Stimulated activated CD4-positive, alpha-beta T cell treated with anti-CD3 and anti-CD28 coated beads, Interleukin-12 subunit alpha, Interleukin-12 subunit beta, amount 100 ng/mL, for 24 hours (primary cell): Measurements from ENCODE around the gene SLC12A3.

Experiments used
- DNase-seq, 2 experiments: peaks; one replicate each; pipeline ENCODE4 v3.0.0-alpha.2; 2020; ENCODE audit warnings: low read depth in 2 of 2

SLC12A3 gene

DNA sequence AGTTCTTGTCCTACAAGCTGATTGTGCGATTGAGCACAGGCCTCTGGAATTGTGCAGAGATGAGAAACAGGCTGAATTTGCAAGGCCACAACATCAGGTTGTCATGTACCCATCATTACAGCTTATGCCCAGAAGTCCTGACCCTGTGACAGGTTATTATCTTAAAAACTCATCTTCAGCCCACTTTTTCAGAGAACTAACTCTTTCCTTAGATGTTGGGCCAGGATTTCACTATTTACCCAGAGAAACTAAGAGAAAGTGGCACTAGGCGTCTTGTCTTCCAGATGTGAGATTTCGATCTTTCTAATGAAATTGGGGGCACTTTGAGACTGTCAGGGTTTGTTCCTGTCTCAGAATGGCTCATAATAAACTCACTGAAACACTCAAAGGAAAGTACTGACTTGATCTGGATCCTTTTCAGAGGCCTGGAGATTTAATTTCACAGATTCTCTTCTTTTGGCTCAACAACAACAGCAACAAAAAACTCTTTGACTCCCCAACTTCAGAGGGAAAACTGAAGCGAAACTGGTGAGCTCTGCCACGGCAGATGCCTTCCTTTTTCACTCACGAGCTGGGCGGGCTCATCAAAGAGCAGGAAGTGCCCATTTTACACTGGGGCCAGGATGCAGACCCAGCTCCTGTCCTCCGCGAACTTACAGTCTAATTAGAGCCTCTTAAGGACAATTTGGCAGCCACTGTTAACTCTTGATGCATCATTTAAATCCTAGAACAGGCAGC lies 17.7 kb upstream of the SLC12A3 start:
- no peak for DNase-seq

DNA sequence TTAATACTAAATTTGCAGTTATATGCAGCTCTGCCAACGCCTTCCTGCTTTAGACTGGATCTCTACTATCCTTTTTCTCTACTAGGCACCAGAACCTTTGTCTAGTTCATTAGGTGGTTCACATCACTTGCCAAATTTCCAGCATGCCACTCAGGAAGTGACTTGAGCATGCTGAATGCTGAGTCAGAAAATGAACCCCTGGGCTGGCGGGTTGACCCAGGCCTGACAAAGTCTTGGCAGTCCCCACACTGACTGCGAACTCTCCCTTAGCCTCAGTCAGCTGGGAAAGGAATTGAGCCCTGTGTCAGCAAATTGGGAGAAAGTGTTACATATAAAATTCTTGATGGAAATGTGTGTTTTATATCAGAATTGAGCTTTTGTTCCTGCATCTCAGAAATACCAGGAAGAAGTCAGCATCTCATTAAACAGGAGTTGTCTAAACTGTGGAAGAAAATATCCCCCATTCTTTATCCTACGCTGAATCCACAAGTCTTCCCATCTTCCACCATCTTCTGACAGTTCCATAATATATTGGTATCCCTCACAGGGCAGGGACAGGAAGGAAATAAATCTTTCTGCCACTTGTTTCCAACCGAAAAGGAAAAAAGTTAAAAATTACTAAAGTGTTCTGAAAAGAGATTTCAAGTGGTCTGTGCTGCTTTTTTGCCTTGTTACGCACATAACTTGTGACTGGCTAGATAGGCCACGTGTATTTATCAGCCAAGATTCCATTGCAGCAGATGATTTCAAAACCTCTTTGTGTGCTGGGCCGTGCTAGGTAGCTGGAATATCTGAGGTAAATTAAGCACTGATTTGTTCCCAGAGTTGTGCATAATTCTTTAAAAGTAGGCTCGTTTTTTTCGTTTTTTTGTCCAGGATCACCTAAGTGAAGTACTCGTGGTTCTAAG lies 16.7 kb upstream of the SLC12A3 start:
- no peak for DNase-seq

DNA sequence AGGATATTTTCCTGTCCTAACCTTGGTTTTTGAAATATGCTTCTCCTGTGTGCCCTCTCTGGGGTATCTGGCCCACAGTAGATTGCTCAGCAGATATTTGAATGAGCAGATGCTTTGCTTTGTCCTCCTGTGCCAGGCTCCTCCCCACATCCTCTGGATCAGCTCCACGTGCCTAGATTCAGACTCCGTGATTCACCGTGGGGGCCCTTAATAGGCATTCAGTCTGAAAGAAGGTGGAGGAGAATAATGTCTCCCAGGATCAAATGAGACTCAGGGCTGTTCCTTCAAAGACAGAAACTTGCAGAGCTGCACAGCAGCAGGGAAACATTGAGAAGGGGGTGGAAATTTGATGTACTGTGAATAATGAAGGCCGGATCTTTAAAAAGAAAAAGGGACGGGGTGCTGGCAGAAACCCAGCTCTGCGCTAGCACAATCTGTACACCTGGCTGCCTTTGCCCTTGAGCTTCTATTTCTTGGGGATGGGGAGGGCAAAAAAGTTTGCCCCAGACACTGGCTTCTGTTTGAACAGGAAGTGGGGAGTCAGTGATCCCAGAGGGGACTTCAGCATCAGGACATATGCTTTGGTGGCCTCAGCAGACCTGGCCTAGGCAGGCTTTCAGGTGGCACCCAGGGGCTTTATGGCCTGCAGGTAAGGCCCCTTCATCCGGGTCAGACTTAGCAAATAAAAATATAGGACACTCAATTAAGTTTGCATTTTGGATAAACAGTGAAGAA lies 15.9 kb upstream of the SLC12A3 start:
- DNase-seq, result no peak

DNA sequence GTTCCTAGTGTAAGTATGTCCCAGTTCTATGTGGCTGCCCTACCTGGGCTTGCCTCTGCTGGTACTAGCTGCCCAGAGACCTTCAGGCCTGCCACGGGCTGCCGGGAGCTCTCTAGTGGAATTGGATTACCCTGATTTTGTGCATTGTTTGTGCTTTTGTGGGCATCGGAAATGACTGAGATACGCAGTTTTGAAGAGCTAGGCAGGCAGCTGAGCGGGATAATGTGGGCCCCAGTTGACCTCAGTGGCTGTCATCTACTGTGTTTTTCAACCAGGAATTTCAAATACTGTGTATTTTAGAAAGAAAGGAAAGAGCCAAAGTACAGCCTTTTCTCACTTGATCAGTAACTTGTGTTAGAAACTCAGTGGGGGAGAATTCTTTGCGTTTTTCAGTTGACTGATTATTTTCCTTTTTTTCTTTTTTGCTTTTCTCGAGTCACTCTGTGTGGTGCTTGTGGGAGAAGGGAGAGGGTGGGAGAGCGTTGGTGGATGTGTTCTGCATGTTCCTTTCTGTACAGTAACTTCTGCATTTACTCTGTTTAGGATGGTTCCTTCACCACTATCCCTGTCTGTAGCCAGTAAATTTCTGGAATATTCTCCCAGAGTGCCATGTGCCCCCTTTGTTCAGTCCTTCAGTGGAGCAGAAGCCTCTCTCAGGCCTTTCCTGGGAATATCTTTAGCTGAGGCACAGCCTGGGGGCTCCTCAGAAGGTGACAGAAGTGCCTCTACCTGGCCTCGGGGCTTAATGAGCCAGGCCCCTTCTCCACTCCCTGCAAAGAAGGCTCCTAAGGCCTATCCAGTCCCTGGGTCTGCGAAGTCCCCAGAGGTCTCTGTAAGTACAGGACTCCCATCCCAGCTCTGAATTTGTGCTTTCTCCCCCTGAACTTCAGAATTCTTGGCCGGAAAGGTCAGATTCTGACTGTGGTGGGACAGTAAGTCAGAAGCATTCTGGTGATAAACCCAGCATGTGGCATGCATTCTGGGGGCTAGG lies 15.0 kb upstream of the SLC12A3 start:
- DNase-seq, result no peak

DNA sequence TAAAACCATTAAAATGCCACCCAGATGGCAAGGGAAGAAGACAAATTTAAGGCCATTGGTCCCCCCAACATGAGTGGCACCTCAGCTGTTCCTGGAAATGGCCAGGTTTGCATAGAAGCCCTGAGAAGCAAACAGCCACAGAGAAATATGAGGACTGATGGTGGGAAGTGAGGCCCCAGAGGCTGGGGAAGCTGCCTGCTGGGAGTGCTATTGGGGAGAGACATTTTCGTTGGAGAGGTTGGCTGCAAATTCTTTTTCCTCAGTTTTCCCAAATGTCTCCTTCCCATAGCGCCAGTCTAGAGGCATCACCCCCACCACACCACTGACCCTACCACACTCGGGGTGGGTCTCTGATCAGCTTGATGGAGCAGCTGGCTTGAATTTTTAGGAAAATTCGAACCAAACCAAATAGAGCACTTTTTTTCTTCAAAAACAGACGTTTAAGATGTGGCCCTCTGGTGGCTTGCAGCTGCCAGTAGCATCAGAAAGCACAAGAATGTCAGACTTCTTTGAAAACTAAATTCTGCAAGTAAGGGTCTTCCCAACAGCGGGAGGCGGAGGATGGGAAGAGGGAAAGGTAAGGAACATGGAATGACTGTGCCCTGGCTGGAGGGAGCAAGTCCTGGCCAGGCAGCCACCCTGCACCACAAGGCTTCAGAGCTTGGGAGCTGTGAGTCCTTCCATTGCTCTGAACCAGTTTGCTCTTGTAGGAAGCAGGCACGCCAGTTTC lies 13.2 kb upstream of the SLC12A3 start:
- no peak for DNase-seq

DNA sequence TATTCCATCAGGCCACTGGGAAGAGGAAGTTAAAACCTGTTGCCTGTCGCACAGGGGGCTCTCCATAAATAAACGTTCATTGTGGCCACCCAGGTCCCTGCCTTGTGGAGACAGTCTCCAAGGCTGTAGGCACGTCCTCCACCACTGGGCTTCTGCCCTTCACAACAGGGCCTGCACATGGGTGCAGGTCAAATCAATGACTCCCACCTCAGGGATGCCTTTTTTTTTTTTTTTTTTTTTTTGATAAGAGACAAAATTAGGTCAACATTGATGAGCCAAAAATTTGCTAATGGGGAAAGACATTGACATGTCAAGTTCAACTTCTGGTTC lies 12.6 kb upstream of the SLC12A3 start:
- DNase-seq, result no peak

DNA sequence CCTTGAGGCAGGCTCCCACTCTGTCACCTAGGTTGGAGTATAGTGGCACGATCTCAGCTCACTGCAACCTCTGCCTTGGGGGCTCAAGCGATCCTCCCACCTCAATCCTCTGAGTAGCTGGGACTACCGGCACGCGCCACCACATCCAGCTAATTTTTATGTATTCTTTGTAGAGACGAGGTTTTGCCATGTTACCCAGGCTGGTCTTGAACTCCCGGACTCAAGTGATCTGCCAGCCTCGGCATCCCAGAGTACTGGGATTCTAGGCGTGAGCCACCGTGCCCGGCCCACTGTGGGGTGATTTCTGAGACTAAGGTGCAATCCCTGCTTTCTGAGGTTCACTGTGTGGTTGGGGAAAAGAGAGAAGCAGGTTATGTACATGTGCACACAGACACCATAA lies 12.0 kb upstream of the SLC12A3 start:
- no peak for DNase-seq

DNA sequence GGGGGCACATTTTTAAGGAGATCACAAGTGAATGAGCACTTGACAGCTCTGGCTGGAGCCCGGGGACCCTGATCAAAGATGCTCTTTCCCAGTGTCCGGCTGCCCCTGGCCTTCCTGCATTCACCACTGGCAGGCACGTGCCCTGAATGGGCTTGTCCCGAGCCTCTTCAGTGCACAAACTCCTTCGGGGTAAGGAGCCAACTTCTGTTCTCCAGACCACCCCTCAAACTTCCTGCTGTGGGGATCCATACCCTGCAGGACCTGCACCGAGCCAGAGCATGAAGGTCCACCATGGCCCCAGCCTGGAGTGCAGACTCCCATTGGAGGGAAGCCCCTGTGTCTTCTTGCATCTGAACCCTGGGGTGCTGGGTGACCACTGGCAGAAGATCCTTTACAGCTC lies 9.8 kb upstream of the SLC12A3 start:
- DNase-seq, result no peak

DNA sequence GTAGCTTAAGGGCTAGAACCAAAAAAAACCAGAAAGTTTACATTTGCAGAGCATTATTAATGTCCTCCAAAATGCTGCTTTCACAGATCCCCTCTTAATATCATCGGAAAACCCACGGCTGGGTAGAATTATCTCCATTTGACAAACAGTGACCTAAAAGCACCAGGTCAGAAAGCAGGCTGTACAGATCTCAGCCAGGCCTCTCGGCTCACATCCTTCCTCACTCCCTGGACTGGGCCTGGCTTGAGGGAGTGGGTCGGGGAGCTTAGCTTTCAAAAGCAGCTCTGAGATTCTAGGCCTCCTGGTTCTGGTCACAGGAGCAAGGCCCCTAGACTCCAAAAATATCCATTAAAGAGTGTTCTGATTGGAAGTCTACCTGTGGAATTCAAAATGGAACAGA lies 9.1 kb upstream of the SLC12A3 start:
- DNase-seq, result no peak

DNA sequence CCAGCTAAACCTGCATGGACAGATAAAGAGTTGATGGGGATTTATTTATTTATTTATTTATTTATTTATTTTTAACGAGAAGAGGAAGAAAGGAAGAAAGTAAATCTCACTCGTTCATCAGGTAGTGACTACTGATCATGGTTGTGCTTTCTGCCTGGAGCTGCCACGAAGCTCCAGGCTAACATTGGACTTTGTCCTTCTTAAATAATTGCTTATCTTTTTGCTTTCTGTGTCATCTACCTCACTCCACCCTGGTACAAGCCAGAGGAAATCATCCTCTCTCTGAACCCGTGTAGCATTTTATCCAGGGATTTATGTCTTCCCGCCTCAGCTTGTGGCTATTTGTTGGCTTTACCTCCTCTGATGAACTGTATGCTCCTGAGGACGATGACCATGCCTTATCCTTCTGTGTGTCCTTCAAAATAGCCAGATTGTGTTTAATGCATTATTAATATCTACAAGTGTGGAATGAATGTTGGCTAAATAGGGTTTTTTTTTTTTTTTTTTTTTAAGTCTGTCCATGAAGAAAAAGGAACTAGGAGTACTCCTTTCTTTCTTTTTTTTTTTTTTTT lies 8.0 kb upstream of the SLC12A3 start:
- no peak for DNase-seq

DNA sequence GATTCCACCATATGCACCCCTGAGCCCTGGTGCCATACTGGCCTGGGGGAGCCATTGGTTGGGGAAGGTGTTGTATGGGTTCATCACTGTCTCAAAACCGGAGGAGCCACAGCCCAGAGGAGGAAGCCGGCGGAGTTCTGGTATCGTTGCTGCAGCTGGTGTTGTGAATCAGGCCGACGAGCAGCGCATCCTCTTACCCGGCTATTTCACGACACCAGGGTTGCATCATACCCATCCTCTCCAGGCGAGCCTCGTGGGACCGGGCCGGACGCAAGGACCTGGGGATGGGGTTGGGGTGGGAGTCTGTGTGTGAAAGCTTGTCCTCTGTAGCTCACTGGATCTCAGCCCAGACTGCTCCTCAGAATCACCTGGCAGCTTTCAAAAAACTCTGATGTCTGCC lies 6.6 kb upstream of the SLC12A3 start:
- DNase-seq, result no peak

DNA sequence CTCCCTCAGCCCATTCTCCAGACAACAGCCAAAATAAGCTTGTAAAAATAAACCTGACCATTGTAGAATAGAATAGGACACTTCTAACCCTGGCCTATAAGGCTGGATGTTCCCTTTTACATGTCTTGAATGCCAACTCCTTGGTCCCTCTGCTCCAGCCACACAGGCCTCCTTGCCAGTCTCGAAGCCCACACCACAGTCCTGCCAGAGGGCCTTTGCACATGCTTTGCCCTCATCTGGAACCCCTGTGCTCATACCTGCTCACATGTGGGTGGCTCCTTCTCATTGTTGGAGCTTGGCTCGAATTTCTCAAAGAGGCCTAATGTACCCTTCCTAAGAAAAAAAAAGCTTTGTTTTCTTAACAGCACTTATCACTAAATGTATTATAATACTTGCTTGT lies 5.4 kb upstream of the SLC12A3 start:
- no peak for DNase-seq

DNA sequence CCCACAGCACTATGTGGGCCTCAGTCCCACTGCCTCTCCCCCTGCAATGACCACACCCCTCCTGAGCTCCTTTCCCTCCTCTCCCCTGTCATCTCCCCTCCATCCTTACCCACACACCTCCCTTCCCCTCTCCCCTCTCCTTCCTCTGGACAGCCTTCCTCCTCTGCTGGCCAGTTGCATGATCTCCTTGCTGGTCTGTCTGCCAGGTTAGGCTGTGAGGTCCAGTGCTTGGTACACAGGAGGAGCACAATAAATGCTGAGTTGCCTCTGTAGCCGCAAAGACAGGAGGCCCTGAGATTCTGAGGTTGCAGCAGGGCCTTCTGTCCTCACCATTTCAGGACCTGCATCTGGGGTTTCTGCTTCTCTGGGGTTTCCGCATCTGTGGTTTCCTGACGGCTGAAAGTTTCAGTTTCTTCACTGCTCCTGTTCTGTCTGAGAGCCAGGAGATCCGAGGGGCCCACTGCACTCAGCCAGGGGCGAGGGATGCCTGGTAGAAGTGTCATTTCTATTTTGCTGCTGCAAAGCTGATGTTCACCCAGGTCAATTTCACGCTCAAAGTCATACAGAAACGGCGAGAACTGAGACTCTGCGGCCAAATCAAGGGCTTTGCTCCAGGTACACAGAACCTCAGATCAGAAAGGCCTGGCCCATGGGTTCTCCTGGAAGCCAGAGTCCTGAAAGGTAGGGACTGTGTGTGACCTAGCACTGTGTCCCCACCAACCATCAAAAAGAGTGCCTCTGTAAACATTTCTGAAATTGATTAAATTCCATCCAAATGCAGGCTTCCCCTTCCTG lies 4.6 kb upstream of the SLC12A3 start:
- DNase-seq, result peak in 1 of 2 experiments; percentile 6

DNA sequence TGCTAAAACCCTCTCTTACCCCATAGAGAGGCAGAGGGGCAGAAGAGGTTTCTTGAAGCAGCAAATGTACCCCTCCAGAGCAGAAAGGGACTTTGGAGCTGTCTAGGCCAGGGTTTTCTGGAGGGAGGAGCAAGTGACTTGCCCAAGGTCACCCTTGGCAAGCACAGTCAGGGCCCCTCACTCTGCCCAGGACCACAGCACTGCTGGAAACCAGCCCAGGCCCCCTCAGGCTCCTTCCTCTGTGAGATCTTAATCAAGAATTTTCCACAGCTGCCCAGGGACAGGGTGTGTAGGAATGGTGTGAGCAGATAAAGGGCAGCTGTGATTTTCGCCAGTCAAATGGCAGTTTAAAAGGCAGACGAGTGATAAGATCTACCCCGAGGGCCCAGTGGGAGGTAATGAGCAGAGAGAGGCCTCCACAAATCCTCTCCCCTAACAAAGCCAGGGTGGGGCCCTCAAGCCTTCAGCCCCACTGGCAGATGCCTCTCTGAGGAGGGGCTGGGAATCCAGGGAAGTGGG lies 3.9 kb upstream of the SLC12A3 start:
- DNase-seq, result no peak

DNA sequence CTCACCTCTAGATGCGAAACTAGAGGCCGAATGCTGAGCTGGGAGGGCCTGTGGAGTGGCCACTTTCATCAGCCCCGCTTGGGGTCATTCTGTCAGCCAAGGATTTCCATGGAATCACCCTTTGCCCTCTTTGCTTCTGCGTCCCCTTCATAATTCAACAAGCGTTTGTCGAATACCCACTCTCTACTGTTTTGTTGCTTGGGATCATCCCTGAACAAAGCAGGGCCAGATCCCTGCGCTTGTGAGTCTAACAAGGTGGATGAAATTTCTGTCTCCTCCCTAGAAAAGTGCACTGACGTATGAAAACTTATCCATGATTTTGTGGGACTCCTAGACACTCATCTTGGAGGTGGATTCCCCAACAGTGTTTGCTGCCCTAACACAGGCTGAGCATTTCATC lies 3.3 kb upstream of the SLC12A3 start:
- no peak for DNase-seq

DNA sequence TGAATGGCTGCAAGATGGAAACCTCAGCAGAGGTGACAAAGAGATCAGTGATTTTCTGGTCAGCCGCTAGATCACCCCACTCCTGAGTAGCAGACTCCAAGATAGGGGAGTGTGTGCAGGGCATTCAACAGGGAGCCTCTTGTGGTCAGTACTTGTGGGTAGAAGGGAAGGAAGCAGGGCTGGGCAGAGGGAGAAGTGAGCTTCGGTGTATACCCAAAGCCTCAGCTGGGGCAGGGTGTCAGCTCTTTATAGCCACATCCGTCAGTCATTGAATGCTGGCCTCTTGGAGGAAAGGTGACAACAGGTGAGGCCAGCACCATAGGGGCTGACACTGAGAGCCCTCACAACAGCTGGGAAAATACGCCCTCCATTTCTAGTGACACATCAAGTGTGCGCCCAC lies 2.2 kb upstream of the SLC12A3 start:
- no peak for DNase-seq

DNA sequence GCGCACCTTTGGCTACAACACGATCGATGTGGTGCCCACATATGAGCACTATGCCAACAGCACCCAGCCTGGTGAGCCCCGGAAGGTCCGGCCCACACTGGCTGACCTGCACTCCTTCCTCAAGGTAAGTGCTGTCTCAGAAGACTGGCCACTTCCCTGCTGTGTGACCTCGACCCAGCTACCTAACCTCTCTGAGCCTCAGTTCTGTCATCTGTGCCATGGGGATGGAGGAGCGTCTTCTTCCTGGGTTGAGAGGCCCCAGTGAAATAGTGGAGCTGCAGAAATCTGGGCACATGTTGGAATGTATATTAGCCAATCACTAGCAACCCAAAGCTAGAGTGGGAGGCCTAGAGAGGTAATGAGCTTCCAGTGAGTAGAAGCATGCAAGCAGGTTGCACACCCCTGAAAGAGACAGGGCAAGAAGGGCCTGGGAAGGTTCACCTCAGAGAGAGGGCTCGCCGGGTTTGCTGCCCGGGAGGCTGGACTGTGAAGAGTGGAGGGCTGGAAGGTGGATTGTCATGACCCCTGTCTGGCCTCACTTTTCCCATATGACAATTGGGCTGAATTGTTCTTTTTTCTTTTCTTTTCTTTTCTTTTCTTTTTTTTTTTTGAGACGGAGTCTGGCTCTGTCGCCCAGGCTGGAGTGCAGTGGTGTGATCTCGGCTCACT lies 521 bp downstream of the SLC12A3 start:
- DNase-seq, result no peak

DNA sequence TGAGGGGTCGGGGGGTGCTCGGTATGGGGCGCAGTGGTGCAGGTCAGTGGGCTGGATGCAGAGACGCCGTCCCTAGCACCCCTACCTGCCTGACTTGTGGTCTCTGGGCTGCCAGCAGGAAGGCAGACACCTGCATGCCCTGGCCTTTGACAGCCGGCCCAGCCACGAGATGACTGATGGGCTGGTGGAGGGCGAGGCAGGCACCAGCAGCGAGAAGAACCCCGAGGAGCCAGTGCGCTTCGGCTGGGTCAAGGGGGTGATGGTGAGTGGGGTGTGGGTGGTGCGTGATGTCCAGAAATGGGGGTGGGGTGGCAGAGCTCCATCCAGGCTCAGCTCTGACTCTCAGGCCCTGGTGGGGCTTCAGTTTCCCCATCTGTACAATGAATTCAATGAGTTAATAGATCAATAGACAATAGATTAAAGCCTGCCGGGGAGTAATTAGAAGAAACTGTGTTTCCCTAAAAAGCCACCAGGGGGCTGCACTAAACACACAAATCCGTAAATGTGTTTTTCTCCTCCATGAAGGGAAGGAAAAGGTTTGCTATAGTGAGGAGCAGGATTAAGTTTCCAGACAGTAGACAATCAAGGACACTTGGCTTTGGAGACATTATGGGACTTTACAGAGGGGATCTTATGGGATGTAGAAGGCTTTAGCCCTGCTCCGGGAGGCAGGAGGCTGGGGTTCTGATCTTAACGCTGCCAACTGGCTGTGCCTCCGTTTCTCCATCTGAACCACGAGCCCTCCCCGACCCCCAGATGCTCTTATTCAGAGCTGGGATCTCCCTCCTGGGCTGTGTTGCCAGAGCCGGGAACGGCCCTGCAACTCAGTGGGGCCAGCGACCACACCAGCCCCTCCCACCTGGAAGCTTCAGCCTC lies 2.2 kb downstream of the SLC12A3 start:
- peak in 1 of 2 experiments; percentile 26 for DNase-seq
